GM18502 (cell line): ENCODE measurements around the gene ATP6V1G3.
"Not testable (repeated sequence)": the region's sequence is repeated elsewhere in the genome, so short reads cannot be mapped to it uniquely, and the experiment has no call there.

Experiments
- ATAC-seq: cut with Tn5 transposase; IDR thresholded peaks from one replicate; pipeline ENCODE4 v1.9.1; 2021; ENCODE audit warnings: mild to moderate bottlenecking; ENCODE audit not compliant: unreplicated experiment, poor library complexity

ATP6V1G3 gene

DNA sequence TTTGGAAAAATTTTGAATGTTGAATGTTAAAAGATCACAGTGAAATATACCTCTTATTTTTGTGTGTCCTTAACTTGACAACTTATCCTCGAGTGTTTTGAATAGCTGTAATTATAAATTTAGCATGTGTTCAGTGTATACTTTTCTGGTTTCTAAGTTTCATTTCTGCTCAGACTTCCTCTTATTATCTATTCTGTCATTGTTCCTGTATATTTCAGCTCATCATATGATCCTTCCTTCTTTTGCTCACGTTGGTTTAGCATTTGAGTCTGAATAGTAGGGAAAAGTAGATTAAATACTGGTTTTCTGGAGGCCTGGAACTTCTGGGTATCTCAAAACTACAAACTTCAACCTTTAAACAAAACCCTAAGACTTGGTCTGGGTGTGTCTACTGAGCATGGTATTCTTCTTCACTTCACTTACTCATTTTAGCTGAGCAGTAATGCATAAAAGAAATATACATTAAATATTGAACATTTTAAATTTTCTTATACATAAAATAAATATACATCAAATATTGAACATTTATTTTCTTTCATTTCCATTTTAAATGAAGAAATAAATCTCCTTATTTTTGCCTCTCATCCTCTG lies 3.3 kb upstream of the ATP6V1G3 start:
- peak; percentile 98 for ATAC-seq

DNA sequence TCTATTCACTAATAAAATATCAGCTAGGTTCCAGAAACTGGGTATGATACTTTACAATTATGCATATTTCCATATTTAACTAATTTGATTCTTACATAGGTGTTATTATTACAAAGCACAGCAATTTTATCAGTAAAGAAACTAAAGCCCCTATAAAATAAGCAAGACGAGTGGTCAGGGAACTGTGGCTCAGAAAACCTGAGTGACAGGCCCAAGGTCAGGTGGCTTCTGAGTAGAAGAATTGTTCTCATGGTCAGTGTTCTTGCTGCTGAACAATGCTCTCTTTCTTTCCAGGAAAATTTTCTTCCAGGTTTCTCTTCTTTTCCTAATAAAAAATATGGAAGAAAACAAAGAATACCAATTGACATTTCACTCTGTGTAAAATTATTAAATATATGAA lies 2.2 kb upstream of the ATP6V1G3 start:
- ATAC-seq, result no peak

DNA sequence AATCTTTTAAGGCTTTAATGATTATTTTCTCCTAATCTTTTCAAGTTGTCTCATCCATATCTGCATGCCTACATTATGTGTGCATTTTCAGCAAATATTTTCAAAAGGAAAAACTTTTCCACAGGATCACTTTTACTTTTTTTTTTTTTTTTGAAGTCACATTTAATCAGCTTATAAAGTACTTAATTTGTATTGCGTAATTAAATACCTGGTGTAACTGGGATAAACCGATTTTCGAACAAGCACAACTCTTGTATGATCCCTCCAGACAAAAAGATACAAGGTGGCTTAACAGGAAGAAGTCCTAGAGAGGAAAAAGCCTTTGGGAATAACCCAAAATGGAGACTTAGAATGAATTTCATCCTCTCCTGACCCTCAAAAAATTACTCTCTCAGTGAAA lies 1.3 kb upstream of the ATP6V1G3 start:
- no peak for ATAC-seq

- no peak for ATAC-seq
Measured at GRCh38 chr1:198538579-198539364, 1.7 kb downstream of the ATP6V1G3 start.

- no peak for ATAC-seq
Measured at GRCh38 chr1:198535631-198536030, 4.8 kb downstream of the ATP6V1G3 start.

- no peak for ATAC-seq
Measured at GRCh38 chr1:198534548-198535418, 5.7 kb downstream of the ATP6V1G3 start.

- no peak for ATAC-seq
Measured at GRCh38 chr1:198531891-198532290, 8.6 kb downstream of the ATP6V1G3 start.

DNA sequence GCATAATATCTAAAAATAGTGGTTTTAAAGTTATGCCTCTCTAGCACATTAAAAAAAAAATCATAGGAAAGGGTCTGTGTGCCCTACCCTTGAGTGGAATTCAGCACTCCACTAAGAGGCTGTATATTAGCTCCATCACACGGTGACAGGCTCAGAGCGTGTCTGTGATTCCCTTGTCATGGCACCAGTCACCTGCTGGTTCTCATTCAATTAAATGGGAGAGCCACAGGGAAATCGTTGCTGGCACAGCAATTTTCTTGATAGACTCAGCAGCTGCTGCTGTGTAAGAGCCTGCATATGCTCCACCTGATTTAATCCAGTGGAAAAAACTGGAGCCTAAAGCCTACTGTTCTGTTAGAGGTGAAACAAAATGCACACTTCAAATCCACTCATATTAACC lies 9.5 kb downstream of the ATP6V1G3 start:
- ATAC-seq, result no peak

DNA sequence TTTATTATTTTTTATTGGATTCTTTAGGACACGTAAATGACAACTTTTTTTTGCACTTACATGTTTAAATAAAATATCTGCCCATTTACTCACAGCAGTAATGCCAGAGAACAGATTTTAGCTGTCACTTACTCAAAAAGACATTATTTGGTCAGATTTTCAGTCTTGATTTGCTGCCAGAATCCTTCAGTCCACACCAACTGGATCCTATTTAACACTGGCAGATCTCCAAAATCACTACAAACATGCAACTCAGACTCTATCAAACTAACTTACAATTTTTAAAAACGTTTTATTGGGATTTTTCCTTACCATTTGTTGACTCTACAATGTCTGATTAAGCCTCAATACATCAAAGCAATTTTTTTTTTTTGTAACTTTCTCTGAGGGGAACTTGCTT lies 11.1 kb downstream of the ATP6V1G3 start:
- no peak for ATAC-seq

DNA sequence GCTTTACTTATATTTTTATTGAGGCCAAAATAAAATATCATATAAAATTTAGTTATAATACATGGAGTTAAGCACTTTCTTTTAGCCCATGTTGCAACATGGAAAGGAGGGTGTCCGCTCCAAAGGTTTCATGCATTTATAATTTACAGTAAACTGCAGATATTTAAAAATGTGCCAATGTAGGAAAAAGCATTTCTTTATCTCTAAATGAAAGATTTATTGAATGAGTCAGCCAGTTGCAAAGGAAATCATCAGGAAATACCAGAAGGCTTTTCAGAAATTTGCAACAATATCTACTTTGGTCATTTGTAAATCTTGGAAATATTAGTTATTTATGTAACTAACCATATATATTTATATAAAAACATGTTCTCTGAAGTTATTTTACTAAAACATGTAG lies 12.1 kb downstream of the ATP6V1G3 start:
- ATAC-seq, result no peak

- ATAC-seq, result no peak
Measured at GRCh38 chr1:198524556-198524955, 15.9 kb downstream of the ATP6V1G3 start.

DNA sequence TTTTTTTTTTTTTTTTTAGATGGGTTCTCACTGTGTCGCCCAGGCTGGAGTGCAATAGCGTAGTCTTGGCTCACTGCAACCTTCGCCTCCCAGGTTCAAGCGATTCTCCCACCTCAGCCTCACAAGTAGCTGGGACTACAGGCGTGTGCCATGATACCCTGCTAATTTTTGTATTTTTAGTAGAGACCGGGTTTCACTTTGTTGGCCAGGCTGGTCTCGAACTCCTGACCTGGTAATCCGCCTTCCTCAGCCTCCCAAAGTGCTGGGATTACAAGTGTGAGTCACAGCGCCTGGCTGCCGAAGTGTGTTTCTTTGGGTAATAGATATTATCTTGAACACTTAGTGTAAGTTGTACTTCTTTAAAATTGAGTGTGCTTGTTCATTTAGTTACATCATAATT lies 16.4 kb downstream of the ATP6V1G3 start:
- not testable (repeated sequence) for ATAC-seq

DNA sequence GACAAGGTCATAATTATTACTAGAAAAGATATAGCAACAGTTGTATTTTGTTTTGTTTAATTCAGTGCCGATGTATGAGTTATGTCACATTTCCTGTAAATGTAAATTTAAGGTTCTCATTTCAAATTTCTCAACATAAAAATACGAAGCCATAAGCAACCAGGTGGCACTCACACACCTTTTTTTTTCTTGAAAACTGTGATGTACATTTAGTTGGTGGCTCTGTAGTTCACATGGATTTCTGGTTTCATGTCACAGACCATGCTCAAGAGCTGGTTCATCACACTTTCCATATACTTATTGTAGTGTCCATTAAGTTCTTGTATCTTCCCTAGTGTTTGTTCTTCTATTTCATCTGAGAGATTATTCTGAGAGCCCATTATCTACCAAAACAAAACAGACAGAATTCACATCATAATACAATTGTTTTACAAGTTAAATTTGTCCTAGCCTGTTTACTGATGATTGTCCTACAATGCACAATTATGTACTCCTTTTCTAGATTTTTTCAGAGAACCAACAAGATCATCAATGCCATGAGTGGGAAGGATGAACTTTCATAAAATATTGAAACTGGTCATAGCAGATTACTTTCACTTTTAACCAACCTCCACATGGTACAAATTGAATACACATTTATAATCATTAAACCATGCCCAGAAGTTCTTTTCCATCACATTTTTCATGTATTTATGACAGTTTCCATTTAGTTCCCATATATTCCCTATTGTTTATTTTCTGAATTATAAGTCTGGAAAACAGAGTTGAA lies 17.1 kb downstream of the ATP6V1G3 start:
- ATAC-seq, result no peak

- peak; percentile 93 for ATAC-seq
Measured at GRCh38 chr1:198520524-198521254, 19.8 kb downstream of the ATP6V1G3 start.

DNA sequence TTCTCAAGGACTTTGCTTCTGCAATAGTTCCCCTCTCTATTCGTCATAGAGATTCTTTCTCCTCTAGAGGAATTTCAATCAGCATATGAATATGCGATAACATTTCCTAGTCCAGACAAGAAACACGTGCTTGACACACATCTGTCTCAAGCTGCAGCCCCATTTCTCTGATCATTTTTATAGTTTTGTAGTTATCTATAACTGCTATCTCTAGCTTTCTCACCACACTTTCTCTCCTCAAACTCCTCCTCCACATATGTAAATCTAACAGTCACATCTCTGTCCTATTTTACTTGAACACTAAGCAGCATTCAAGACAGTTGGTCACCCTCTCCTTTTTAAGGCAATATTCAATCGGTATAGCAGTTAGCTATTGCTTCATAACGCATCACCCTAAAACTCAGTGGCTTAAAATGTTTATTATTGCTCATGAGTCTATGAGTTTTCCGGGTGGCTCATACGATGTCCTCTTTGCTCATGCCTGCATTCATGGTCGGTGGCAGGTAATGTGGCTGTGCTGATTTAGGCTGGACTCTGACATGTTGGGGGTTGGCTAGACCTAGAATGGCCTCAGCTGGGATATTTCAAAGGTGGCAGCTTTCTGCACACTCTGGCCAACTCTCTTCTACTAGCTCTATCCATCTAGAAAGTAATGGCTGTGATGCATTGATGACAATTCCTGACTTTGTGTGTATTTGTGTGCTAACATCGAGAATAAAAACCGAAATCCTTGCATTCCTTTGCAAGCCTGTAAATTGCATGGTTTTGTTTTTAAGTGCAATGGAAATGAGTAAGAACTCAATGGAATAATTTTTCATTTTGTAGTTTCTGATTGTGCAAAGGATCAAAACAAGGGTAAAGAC lies 20.6 kb downstream of the ATP6V1G3 start:
- peak; percentile 35 for ATAC-seq

- no peak for ATAC-seq
Measured at GRCh38 chr1:198517623-198518199, 22.8 kb downstream of the ATP6V1G3 start.

GRCh38 chr1:198500096-198500495 lies 40.4 kb downstream of the ATP6V1G3 start:
- no peak for ATAC-seq

DNA sequence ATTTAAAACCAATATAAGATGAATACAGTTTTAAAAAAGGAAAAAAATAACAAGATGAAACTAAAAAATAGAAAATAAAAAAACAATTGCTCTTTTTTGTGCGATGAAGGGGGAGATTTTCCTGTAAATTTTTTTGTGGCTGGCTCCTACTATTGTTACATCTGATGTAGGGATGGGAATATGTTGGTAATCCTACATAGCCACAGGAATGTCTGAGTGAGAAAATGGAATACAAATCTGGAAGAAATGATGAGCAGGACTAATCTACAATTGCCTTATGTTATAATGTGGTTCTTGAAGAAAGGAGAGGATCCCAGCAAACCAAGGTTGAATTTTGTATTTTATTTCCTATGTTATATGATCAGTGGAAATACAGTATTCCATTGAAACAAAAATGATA lies 40.9 kb downstream of the ATP6V1G3 start:
- ATAC-seq, result no peak
